Measurements from ENCODE around the gene RIN3.

DNA sequence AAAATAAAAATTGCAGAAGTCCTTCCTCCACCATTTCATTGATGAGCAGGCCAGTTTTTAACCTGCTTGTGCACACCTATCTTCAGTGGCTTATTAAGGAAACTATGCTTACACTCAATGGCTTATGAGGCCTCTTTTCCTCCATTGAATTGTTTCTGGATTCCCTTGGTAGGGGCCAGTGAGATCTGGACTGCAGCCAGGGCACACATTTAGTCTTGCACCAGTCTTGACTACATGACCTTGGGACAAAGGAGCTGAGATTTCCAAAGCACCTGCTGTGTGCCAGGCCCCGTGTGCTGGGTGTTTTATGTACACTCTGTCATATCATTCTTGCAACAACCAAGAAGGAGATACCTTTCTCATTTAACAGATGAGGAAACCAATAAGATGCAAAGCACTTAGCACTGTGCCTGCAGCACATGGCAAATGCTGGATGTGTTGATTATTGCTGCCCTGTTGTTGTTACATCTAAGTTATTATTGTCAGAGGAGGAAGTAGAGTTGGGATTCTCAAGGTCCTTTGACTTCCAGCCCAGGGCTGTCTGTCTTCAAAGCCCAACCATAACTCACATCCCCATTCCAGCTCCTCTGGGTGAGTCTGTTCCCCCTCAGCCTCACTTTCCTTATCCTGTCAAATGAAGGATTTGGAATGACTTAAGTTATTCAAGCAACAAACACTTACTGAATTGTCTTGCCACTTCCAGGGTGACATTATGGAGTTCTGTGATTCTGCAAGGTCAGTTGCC is 31.6 kb upstream of the RIN3 start:
- TF ChIP-seq, protein P1, sequence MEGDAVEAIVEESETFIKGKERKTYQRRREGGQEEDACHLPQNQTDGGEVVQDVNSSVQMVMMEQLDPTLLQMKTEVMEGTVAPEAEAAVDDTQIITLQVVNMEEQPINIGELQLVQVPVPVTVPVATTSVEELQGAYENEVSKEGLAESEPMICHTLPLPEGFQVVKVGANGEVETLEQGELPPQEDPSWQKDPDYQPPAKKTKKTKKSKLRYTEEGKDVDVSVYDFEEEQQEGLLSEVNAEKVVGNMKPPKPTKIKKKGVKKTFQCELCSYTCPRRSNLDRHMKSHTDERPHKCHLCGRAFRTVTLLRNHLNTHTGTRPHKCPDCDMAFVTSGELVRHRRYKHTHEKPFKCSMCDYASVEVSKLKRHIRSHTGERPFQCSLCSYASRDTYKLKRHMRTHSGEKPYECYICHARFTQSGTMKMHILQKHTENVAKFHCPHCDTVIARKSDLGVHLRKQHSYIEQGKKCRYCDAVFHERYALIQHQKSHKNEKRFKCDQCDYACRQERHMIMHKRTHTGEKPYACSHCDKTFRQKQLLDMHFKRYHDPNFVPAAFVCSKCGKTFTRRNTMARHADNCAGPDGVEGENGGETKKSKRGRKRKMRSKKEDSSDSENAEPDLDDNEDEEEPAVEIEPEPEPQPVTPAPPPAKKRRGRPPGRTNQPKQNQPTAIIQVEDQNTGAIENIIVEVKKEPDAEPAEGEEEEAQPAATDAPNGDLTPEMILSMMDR (conservative IDR thresholded peaks at IDR 0.05 in 1 of 2, IDR thresholded peaks at IDR 0.05 in 1 of 2; ENCODE audit: extremely low read depth in 1 of 2, insufficient read depth in 1 of 2, low read depth in 1 of 2, low read length in 2 of 2), result no peak
- no peak for TF ChIP-seq EZH2 (IDR thresholded peaks at IDR 0.05; ENCODE audit: borderline replicate concordance, low read length)
